Astrocyte (in vitro differentiated cells and primary cell): ENCODE measurements around the gene CRYBA4. TPM values are rescaled to one million over a fixed set of nuclear protein-coding genes. Genes with fewer than 3 reads are reported as not detected.
A peak's percentile ranks its signal among the peaks of the same experiment; 100 is the strongest.

ENCODE experiments used
- DNase-seq: peaks from one replicate; pipeline ENCODE4 v3.0.0-alpha.2; 2010; ENCODE audit warnings: low read depth
- FAIRE-seq: peaks from 2 replicates; lab custom pipeline; 2011; peaks lifted over from hg19 to GRCh38; lab: Jason Lieb, UNC
- H2AFZ ChIP-seq: 2 replicates; pipeline ENCODE4 v1.6.0; 2012; ENCODE audit warnings: low read depth, low read length, inconsistent platforms
- H3K27ac ChIP-seq: 2 replicates; pipeline ENCODE4 v1.5.1; 2011; ENCODE audit warnings: low read depth, low read length, inconsistent platforms
- H3K27me3 ChIP-seq: 2 replicates; pipeline ENCODE4 v1.6.0; 2011; ENCODE audit warnings: low read length, inconsistent platforms; ENCODE audit not compliant: insufficient read depth
- H3K36me3 ChIP-seq: 2 replicates; pipeline ENCODE4 v1.5.1; 2011; ENCODE audit warnings: low read length, inconsistent platforms; ENCODE audit not compliant: insufficient read depth
- H3K4me1 ChIP-seq: 2 replicates; pipeline ENCODE4 v1.5.1; 2011; ENCODE audit warnings: low read length, inconsistent platforms; ENCODE audit not compliant: insufficient read depth
- H3K4me2 ChIP-seq: 2 replicates; pipeline ENCODE4 v1.6.0; 2012; ENCODE audit warnings: low read length, inconsistent platforms
- H3K4me3 ChIP-seq: 2 replicates; pipeline ENCODE4 v1.5.1; 2011; ENCODE audit warnings: low read depth, mild to moderate bottlenecking, low read length, inconsistent platforms; ENCODE audit not compliant: insufficient read depth
- H3K79me2 ChIP-seq: 2 replicates; pipeline ENCODE4 v1.6.0; 2012; ENCODE audit warnings: mild to moderate bottlenecking, low read length, inconsistent platforms; ENCODE audit not compliant: insufficient read depth
- H3K9ac ChIP-seq: 2 replicates; pipeline ENCODE4 v1.6.0; 2012; ENCODE audit warnings: mild to moderate bottlenecking, low read length, inconsistent platforms
- H3K9me3 ChIP-seq: 2 replicates; pipeline ENCODE4 v1.5.1; 2012; ENCODE audit warnings: low read depth, mild to moderate bottlenecking, low read length, inconsistent platforms; ENCODE audit not compliant: insufficient read depth
- H4K20me1 ChIP-seq: 2 replicates; pipeline ENCODE4 v1.6.0; 2012; ENCODE audit warnings: low read length, inconsistent platforms; ENCODE audit not compliant: insufficient read depth
- H3K27ac Mint-ChIP-seq: one replicate; pipeline ENCODE4 v1.8.0; 2021; ENCODE audit warnings: mild to moderate bottlenecking, mixed read lengths; ENCODE audit not compliant: unreplicated experiment
- H3K27me3 Mint-ChIP-seq: one replicate; pipeline ENCODE4 v1.8.0; 2021; ENCODE audit warnings: low read depth, mixed read lengths; ENCODE audit not compliant: unreplicated experiment
- H3K36me3 Mint-ChIP-seq: one replicate; pipeline ENCODE4 v1.8.0; 2021; ENCODE audit warnings: low read depth, mixed read lengths; ENCODE audit not compliant: unreplicated experiment
- H3K4me1 Mint-ChIP-seq: one replicate; pipeline ENCODE4 v1.8.0; 2021; ENCODE audit warnings: low read depth, mixed read lengths; ENCODE audit not compliant: unreplicated experiment
- H3K4me3 Mint-ChIP-seq: one replicate; pipeline ENCODE4 v1.8.0; 2021; ENCODE audit warnings: mild to moderate bottlenecking, moderate library complexity, mixed read lengths; ENCODE audit not compliant: unreplicated experiment
- H3K9me3 Mint-ChIP-seq: one replicate; pipeline ENCODE4 v1.8.0; 2021; ENCODE audit warnings: mild to moderate bottlenecking, mixed read lengths; ENCODE audit not compliant: unreplicated experiment
- EZH2 ChIP-seq: IDR thresholded peaks from 2 replicates; pipeline ENCODE4 v1.6.1; 2012; ENCODE audit warnings: mild to moderate bottlenecking, low read length, inconsistent platforms; ENCODE audit not compliant: insufficient read depth
- total RNA-seq: library from RNA; stranded (reverse); gene quantifications from 2 replicates; pipeline ENCODE4 v1.2.1, GENCODE V29; 2021
- TF ChIP-seq, protein P1 (sequence below): IDR thresholded peaks from 2 replicates; pipeline ENCODE4 v1.5.1; 2011; ENCODE audit warnings: low read depth, mild to moderate bottlenecking, inconsistent platforms, low read length, moderate library complexity; ENCODE audit not compliant: insufficient read depth

CRYBA4 gene
- total RNA-seq, 1 donor from 2014 or later: 1.1 TPM

DNA sequence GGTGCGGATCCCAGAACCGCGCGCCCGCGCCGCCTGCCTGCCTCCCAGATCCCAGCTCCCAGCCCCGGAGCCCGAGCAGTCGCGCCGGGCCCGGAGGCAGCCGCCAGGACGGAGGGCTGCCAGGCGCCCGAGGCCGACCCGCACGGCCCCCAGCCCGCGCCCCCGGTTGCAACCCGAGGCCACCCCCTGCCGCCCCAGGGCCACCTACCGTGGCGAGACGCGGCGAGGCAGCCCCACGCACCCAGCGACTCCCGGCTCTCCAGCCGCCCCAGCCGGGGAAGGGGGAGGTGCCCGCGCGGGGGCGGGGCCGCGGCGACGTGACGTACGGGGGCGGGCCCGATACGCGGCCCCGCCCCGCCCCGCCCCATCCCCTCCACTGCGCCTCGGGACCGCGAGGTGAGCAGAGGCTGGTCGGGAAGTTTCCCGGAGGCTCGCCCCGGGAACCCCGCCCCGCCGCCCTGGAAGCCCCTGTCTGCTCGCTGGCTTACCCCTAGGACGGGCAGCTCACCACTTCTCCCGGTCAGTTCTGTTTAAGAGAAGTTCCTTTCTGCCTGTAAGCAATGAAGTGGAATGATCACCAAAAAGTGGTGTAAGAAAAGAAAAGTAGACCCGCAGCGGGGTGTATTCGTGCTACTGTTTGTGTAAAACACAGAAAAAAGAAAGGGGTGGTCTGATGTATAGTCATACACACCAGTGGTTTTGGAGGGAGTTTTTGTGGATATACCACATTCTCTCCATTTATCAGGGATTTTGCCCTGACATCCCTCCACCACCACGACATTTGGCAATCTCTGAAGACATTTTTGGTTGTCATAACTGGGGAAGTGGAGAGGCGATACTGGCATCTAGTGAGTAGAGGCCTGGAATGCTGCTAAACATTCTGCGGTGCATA lies 31.7 kb upstream of the CRYBA4 start, which contains the start of gene TPST2:
Gene TPST2, minus strand, starts transcription at position 288 of the 892 bp plus-strand sequence. CDS start 48,502 bp downstream, outside the sequence.
- H2AFZ ChIP-seq: peak within 1 kb of the TSS; percentile 61
- H3K27ac ChIP-seq: peak within 1 kb of the TSS; percentile 65
- H3K79me2 ChIP-seq: peaks cover 38% of the 10 kb centered on the region
- H3K36me3 ChIP-seq: no peaks in the 10 kb centered on the region
- H4K20me1 ChIP-seq: peaks cover 28% of the 10 kb centered on the region
- peak within 1 kb of the TSS; percentile 94 for H3K4me2 ChIP-seq
- DNase-seq: peak; percentile 32
- Mint-ChIP-seq H3K9me3 (peaks cover 2% of the 10 kb centered on the region), H3K27me3 (peaks cover 10% of the 10 kb centered on the region), H3K27ac (peak within 1 kb of the TSS; percentile 80), H3K4me3 (peak within 1 kb of the TSS; percentile 92), H3K36me3 (peaks cover 2% of the 10 kb centered on the region), H3K4me1 (peaks cover 12% of the 10 kb centered on the region)
- H3K4me1 ChIP-seq: peaks cover 19% of the 10 kb centered on the region
- H3K9me3 ChIP-seq: no peaks in the 10 kb centered on the region
- H3K27me3 ChIP-seq: peaks cover 3% of the 10 kb centered on the region
- peak; percentile 37 for FAIRE-seq
- peak within 1 kb of the TSS; percentile 74 for H3K4me3 ChIP-seq
- TF ChIP-seq EZH2: no peak
- TF ChIP-seq, protein P1, sequence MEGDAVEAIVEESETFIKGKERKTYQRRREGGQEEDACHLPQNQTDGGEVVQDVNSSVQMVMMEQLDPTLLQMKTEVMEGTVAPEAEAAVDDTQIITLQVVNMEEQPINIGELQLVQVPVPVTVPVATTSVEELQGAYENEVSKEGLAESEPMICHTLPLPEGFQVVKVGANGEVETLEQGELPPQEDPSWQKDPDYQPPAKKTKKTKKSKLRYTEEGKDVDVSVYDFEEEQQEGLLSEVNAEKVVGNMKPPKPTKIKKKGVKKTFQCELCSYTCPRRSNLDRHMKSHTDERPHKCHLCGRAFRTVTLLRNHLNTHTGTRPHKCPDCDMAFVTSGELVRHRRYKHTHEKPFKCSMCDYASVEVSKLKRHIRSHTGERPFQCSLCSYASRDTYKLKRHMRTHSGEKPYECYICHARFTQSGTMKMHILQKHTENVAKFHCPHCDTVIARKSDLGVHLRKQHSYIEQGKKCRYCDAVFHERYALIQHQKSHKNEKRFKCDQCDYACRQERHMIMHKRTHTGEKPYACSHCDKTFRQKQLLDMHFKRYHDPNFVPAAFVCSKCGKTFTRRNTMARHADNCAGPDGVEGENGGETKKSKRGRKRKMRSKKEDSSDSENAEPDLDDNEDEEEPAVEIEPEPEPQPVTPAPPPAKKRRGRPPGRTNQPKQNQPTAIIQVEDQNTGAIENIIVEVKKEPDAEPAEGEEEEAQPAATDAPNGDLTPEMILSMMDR: no peak
- H3K9ac ChIP-seq: peak within 1 kb of the TSS; percentile 89

DNA sequence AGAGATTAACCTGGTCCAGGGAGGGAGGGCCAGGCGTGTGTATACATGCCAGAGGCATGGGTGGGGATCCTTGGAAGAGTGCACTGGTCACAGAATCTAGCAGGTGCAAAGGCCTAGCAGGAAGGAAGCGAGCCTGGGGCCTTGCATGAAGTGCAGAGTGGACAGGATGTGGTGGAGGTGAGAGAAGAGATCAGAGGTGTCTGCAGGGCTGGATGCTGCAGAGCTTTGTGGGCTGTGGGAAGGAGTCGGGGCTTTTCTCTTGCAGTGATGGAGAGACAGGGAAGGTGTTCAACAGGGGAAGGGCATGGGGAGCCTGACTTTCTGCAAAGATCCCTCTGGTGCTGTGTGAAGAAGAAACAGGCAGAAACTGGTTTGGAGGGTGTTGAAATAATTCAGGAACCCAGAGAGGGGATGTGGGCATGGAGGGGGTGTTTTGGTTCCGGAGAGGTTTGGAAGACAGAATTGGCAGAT lies 29.3 kb upstream of the CRYBA4 start:
- H3K4me1 ChIP-seq: peaks cover 12% of the 10 kb centered on the region
- no peak overlapping the region for H3K4me2 ChIP-seq
- H3K79me2 ChIP-seq: peaks cover 23% of the 10 kb centered on the region
- DNase-seq (no peak), FAIRE-seq (no peak)
- Mint-ChIP-seq H3K4me3 (no peak overlapping the region), H3K27me3 (peaks cover 21% of the 10 kb centered on the region), H3K36me3 (peaks cover 3% of the 10 kb centered on the region), H3K27ac (no peak overlapping the region), H3K9me3 (peaks cover 2% of the 10 kb centered on the region), H3K4me1 (peaks cover 10% of the 10 kb centered on the region)
- peaks cover 8% of the 10 kb centered on the region for H4K20me1 ChIP-seq
- no peak for TF ChIP-seq EZH2
- TF ChIP-seq, protein P1: no peak
- H3K9ac ChIP-seq: no peak overlapping the region
- peaks cover 11% of the 10 kb centered on the region for H3K27me3 ChIP-seq
- H3K27ac ChIP-seq: no peak overlapping the region
- H3K4me3 ChIP-seq: no peak overlapping the region
- no peaks in the 10 kb centered on the region for H3K36me3 ChIP-seq
- no peak overlapping the region for H2AFZ ChIP-seq
- H3K9me3 ChIP-seq: no peaks in the 10 kb centered on the region
